Measurements from ENCODE around the gene EDEM1.

Gene EDEM1

GRCh38 chr3:5202222-5202621 lies 14.7 kb downstream of the EDEM1 start:
- no peaks in the 10 kb centered on the region for H3K36me3 ChIP-seq (ENCODE audit: insufficient read depth)
- H3K27me3 ChIP-seq (ENCODE audit: insufficient read depth, low read depth), result no peaks in the 10 kb centered on the region
- no peak overlapping the region for H3K4me3 ChIP-seq (IDR thresholded peaks at IDR 0.05; ENCODE audit: insufficient read depth, low read depth, low read length)
- peaks cover 34% of the 10 kb centered on the region for H3K4me1 ChIP-seq (ENCODE audit: low read depth, poor library complexity, severe bottlenecking)
- TF ChIP-seq, protein P1, sequence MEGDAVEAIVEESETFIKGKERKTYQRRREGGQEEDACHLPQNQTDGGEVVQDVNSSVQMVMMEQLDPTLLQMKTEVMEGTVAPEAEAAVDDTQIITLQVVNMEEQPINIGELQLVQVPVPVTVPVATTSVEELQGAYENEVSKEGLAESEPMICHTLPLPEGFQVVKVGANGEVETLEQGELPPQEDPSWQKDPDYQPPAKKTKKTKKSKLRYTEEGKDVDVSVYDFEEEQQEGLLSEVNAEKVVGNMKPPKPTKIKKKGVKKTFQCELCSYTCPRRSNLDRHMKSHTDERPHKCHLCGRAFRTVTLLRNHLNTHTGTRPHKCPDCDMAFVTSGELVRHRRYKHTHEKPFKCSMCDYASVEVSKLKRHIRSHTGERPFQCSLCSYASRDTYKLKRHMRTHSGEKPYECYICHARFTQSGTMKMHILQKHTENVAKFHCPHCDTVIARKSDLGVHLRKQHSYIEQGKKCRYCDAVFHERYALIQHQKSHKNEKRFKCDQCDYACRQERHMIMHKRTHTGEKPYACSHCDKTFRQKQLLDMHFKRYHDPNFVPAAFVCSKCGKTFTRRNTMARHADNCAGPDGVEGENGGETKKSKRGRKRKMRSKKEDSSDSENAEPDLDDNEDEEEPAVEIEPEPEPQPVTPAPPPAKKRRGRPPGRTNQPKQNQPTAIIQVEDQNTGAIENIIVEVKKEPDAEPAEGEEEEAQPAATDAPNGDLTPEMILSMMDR (conservative IDR thresholded peaks at IDR 0.05; ENCODE audit: low read depth, low read length), result no peak
- no peak overlapping the region for H3K4me2 ChIP-seq
- no peaks in the 10 kb centered on the region; the same call in 1 of the 2 replicates for H3K79me2 ChIP-seq (ENCODE audit: insufficient read depth, low read depth)
- no peaks in the 10 kb centered on the region for H4K20me1 ChIP-seq (ENCODE audit: insufficient read depth)
- H3K9ac ChIP-seq, result no peak overlapping the region
- H2AFZ ChIP-seq (ENCODE audit: low read depth), result no peak overlapping the region
- no peak overlapping the region for H3K27ac ChIP-seq

GRCh38 chr3:5205165-5205941 lies 17.8 kb downstream of the EDEM1 start:
- no peak overlapping the region for H3K4me3 ChIP-seq (IDR thresholded peaks at IDR 0.05; ENCODE audit: insufficient read depth, low read depth, low read length)
- peaks cover 9% of the 10 kb centered on the region for H3K4me1 ChIP-seq (ENCODE audit: low read depth, poor library complexity, severe bottlenecking)
- H3K9ac ChIP-seq, result no peak overlapping the region
- H4K20me1 ChIP-seq (ENCODE audit: insufficient read depth), result no peaks in the 10 kb centered on the region
- no peak overlapping the region for H2AFZ ChIP-seq (ENCODE audit: low read depth)
- H3K4me2 ChIP-seq, result no peak overlapping the region
- H3K79me2 ChIP-seq (ENCODE audit: insufficient read depth, low read depth), result no peaks in the 10 kb centered on the region
- TF ChIP-seq, protein P1 (conservative IDR thresholded peaks at IDR 0.05; ENCODE audit: low read depth, low read length), result no peak
- H3K27ac ChIP-seq, result no peak overlapping the region
- H3K36me3 ChIP-seq (ENCODE audit: insufficient read depth), result no peaks in the 10 kb centered on the region
- no peaks in the 10 kb centered on the region for H3K27me3 ChIP-seq (ENCODE audit: insufficient read depth, low read depth)

GRCh38 chr3:5210926-5211325 lies 23.4 kb downstream of the EDEM1 start:
- no peak overlapping the region for H2AFZ ChIP-seq (ENCODE audit: low read depth)
- TF ChIP-seq, protein P1 (conservative IDR thresholded peaks at IDR 0.05; ENCODE audit: low read depth, low read length), result no peak
- no peaks in the 10 kb centered on the region for H3K27me3 ChIP-seq (ENCODE audit: insufficient read depth, low read depth)
- H3K79me2 ChIP-seq (ENCODE audit: insufficient read depth, low read depth), result no peaks in the 10 kb centered on the region
- no peak overlapping the region for H3K9ac ChIP-seq
- no peak overlapping the region for H3K27ac ChIP-seq
- no peaks in the 10 kb centered on the region for H3K36me3 ChIP-seq (ENCODE audit: insufficient read depth)
- H3K4me1 ChIP-seq (ENCODE audit: low read depth, poor library complexity, severe bottlenecking), result no peaks in the 10 kb centered on the region
- no peaks in the 10 kb centered on the region for H4K20me1 ChIP-seq (ENCODE audit: insufficient read depth)
- H3K4me2 ChIP-seq, result no peak overlapping the region
- no peak overlapping the region for H3K4me3 ChIP-seq (IDR thresholded peaks at IDR 0.05; ENCODE audit: insufficient read depth, low read depth, low read length)

- H3K27me3 ChIP-seq (ENCODE audit: insufficient read depth, low read depth), result no peaks in the 10 kb centered on the region
- TF ChIP-seq, protein P1 (conservative IDR thresholded peaks at IDR 0.05; ENCODE audit: low read depth, low read length), result no peak
- H2AFZ ChIP-seq (ENCODE audit: low read depth), result no peak overlapping the region
- no peaks in the 10 kb centered on the region for H3K4me1 ChIP-seq (ENCODE audit: low read depth, poor library complexity, severe bottlenecking)
- no peak overlapping the region for H3K4me3 ChIP-seq (IDR thresholded peaks at IDR 0.05; ENCODE audit: insufficient read depth, low read depth, low read length)
- H3K79me2 ChIP-seq (ENCODE audit: insufficient read depth, low read depth), result no peaks in the 10 kb centered on the region
- no peak overlapping the region for H3K27ac ChIP-seq
- H3K36me3 ChIP-seq (ENCODE audit: insufficient read depth), result no peaks in the 10 kb centered on the region
- H3K4me2 ChIP-seq, result no peak overlapping the region
- H4K20me1 ChIP-seq (ENCODE audit: insufficient read depth), result no peaks in the 10 kb centered on the region
- H3K9ac ChIP-seq, result no peak overlapping the region
These were observed 25.4 kb downstream of the EDEM1 start for GRCh38 chr3:5212628-5213573.

Measured in KMS-11 (cell line).